ENCODE measurements around the gene PDS5A.
"Not testable (repeated sequence)": the region's sequence is repeated elsewhere in the genome, so short reads cannot be mapped to it uniquely, and the experiment has no call there.

PDS5A gene

GRCh38 chr4:39976141-39976944 is 1.4 kb downstream of the PDS5A start (continued):
- TF ChIP-seq ZNF654 (tag by site-specific recombination; IDR thresholded peaks at IDR 0.05; ENCODE audit: low read depth): peak; percentile 71
- TF ChIP-seq ZNF677 (tag by site-specific recombination; IDR thresholded peaks at IDR 0.05): no peak
- no peak for TF ChIP-seq ZNF169 (tag by site-specific recombination; IDR thresholded peaks at IDR 0.05)
- TF ChIP-seq MZF1 (tag by site-specific recombination; IDR thresholded peaks at IDR 0.05; ENCODE audit: borderline replicate concordance): no peak
- TF ChIP-seq ZNF626 (tag by site-specific recombination; IDR thresholded peaks at IDR 0.05): no peak
- peak; percentile 54; the same call in 1 of the 2 replicates for TF ChIP-seq ZNF600 (tag by site-specific recombination; IDR thresholded peaks at IDR 0.05)
- no peak for TF ChIP-seq KLF7 (tag by site-specific recombination; IDR thresholded peaks at IDR 0.05; ENCODE audit: borderline replicate concordance)
- TF ChIP-seq REPIN1 (tag by site-specific recombination; IDR thresholded peaks at IDR 0.05; ENCODE audit: low read depth): no peak
- peak; percentile 37; the same call in 1 of the 2 replicates for TF ChIP-seq ZEB2 (tag by site-specific recombination; IDR thresholded peaks at IDR 0.05)

- Histone ChIP-seq H3K9me3 (ENCODE audit: control insufficient read depth, insufficient read depth, low read depth, low read length) (no peaks in the 10 kb centered on the region), H3K27ac (ENCODE audit: extremely low read depth, low read depth, low read length) (no peak overlapping the region), H3K36me3 (ENCODE audit: control insufficient read depth in 2 of 2, insufficient read depth in 1 of 2, low read length in 2 of 2) (peaks cover 8 to 35% of the 10 kb centered on the region in 2 experiments; a peak in 2 of 3 replicates), H3K4me3 (ENCODE audit: low read depth, low read length) (peak overlapping the region; percentile 77; the same call in 1 of the 2 replicates), H3K4me1 (ENCODE audit: control insufficient read depth, insufficient read depth, low read length) (no peaks in the 10 kb centered on the region; the same call in 1 of the 2 replicates)
- peak; percentile 25; the same call in 1 of the 2 replicates for TF ChIP-seq PRDM6 (tag by site-specific recombination; IDR thresholded peaks at IDR 0.05)
- no peak for TF ChIP-seq ZNF707 (tag by site-specific recombination; IDR thresholded peaks at IDR 0.05)
- no peak for TF ChIP-seq AEBP2 (tag by site-specific recombination; IDR thresholded peaks at IDR 0.05; ENCODE audit: borderline replicate concordance)
- CTCF ChIA-PET: interaction anchor here (0.6 to 1.0 kb wide), 3 partner anchors 80 to 507 kb away, joined by 3 to 6 read pairs (median 3); partner anchors contain the start of gene UBE2K
- POLR2A ChIA-PET: no interaction called here
These were observed 2.1 kb downstream of the PDS5A start for GRCh38 chr4:39975488-39976089.

- POLR2A ChIA-PET; H3K4me1 ChIP-seq (ENCODE audit: control insufficient read depth, insufficient read depth, low read length); CTCF ChIA-PET; H3K4me3 ChIP-seq (ENCODE audit: low read depth, low read length); H3K9me3 ChIP-seq (ENCODE audit: control insufficient read depth, insufficient read depth, low read depth, low read length); H3K27ac ChIP-seq (ENCODE audit: extremely low read depth, low read depth, low read length): not testable (repeated sequence)
- peaks cover 8 to 46% of the 10 kb centered on the region in 2 experiments; a peak in 2 of 3 replicates for H3K36me3 ChIP-seq (ENCODE audit: control insufficient read depth in 2 of 2, insufficient read depth in 1 of 2, low read length in 2 of 2)
These were observed 4.7 kb downstream of the PDS5A start for GRCh38 chr4:39973052-39973451.
